ENCODE results near the gene FRMD1. TPM values are rescaled to one million over a fixed set of nuclear protein-coding genes. Genes with fewer than 3 reads are reported as not detected.

Gene FRMD1
- total and polyA plus RNA-seq, 2 donors (not counting 3 experiments of a cell fraction or from before 2014, with no cell fraction given), result not detected

GRCh38 chr6:168040856-168041496, 38.0 kb downstream of the FRMD1 start:
- DNase-seq (ENCODE audit: low read depth, low spot score), result no peak
- BruUV-seq (replicated peaks), result no TSS peak
- no peak overlapping the region for H3K27ac ChIP-seq (ENCODE audit: insufficient read depth, low read depth, low read length)
- H3K4me2 ChIP-seq (ENCODE audit: insufficient read depth, low read length), result no peak overlapping the region
- FAIRE-seq, result no peak
- H2AFZ ChIP-seq (ENCODE audit: low read depth, low read length), result no peak overlapping the region
- H3K4me1 ChIP-seq (ENCODE audit: control insufficient read depth, extremely low read depth, insufficient read depth, low read length), result peaks cover 5% of the 10 kb centered on the region
- intact Hi-C loops (cut with micrococcal nuclease), result no loop called here
- ChIA-PET POLR2A (no interaction called here), CTCF (no interaction called here)
- TF ChIP-seq JUN (IDR thresholded peaks at IDR 0.05; ENCODE audit: borderline replicate concordance, insufficient read depth, insufficient read length, low read depth) (no peak), MYC (IDR thresholded peaks at IDR 0.05; ENCODE audit: low read depth, low read length) (no peak), FOS (IDR thresholded peaks at IDR 0.05; ENCODE audit: borderline replicate concordance, insufficient read depth, low read length) (no peak), EZH2 (IDR thresholded peaks at IDR 0.05; ENCODE audit: borderline replicate concordance, low read depth, low read length, severe bottlenecking) (no peak), CTCF (IDR thresholded peaks at IDR 0.05; ENCODE audit: extremely low read depth in 1 of 2, insufficient read depth in 1 of 2, low read depth in 1 of 2, low read length in 2 of 2) (no peak), POLR2A (IDR thresholded peaks at IDR 0.05; ENCODE audit: low read depth, low read length) (no peak), POLR2AphosphoS5 (IDR thresholded peaks at IDR 0.05; ENCODE audit: insufficient read depth, low read depth, low read length) (no peak), MAX (IDR thresholded peaks at IDR 0.05; ENCODE audit: insufficient read depth, insufficient read length) (no peak), GATA2 (IDR thresholded peaks at IDR 0.05; ENCODE audit: insufficient read depth, insufficient read length, low read depth, low read length) (no peak)
- H3K9ac ChIP-seq (replicated peaks; ENCODE audit: extremely low read depth, insufficient read depth, low read length), result no peak overlapping the region
- no peaks in the 10 kb centered on the region for H3K9me1 ChIP-seq (replicated peaks; ENCODE audit: control insufficient read depth, extremely low read depth, insufficient read depth, low read length)
- H3K4me3 ChIP-seq (replicated peaks in 1 of 3; ENCODE audit: insufficient read depth in 1 of 3, low read depth in 1 of 3, low read length in 3 of 3), result no peak overlapping the region
- no peaks in the 10 kb centered on the region for H4K20me1 ChIP-seq (replicated peaks; ENCODE audit: control insufficient read depth, extremely low read depth, insufficient read depth, low read length)
- dilution Hi-C loops (cut with MboI; ENCODE audit: extremely low pct_ligation_motif_present, low sequenced_read_pairs), result no loop called here
- no peaks in the 10 kb centered on the region for H3K27me3 ChIP-seq (ENCODE audit: control insufficient read depth in 2 of 2, insufficient read depth in 2 of 2, low read length in 2 of 2)
- H3K79me2 ChIP-seq (ENCODE audit: control insufficient read depth, insufficient read depth, low read length), result no peaks in the 10 kb centered on the region
- no peaks in the 10 kb centered on the region for H3K36me3 ChIP-seq (ENCODE audit: control insufficient read depth in 2 of 2, extremely low read depth in 1 of 2, insufficient read depth in 2 of 2, low read length in 2 of 2)
- peaks cover 2% of the 10 kb centered on the region for H3K9me3 ChIP-seq (replicated peaks; ENCODE audit: control insufficient read depth, insufficient read depth, low read length)
